Mammary epithelial cell (primary cell): Measurements from ENCODE around the gene MMP7.

Experiments used
- EZH2 ChIP-seq: IDR thresholded peaks from 2 replicates; pipeline ENCODE4 v1.6.1; 2012; ENCODE audit warnings: low read length, inconsistent platforms, borderline replicate concordance
- TF ChIP-seq, protein P1 (sequence below), 2 donors: IDR thresholded peaks in 1 of 2; conservative IDR thresholded peaks in 1 of 2; 2 replicates each; pipeline ENCODE4 v1.5.1; 2011 to 2012; ENCODE audit warnings: inconsistent platforms in 2 of 2, low read length in 2 of 2, mild to moderate bottlenecking in 2 of 2, control low read depth in 1 of 2, low read depth in 1 of 2; ENCODE audit not compliant: insufficient read depth in 1 of 2; ENCODE audit errors: extremely low read depth in 1 of 2

- TF ChIP-seq EZH2: no peak
- TF ChIP-seq, protein P1, sequence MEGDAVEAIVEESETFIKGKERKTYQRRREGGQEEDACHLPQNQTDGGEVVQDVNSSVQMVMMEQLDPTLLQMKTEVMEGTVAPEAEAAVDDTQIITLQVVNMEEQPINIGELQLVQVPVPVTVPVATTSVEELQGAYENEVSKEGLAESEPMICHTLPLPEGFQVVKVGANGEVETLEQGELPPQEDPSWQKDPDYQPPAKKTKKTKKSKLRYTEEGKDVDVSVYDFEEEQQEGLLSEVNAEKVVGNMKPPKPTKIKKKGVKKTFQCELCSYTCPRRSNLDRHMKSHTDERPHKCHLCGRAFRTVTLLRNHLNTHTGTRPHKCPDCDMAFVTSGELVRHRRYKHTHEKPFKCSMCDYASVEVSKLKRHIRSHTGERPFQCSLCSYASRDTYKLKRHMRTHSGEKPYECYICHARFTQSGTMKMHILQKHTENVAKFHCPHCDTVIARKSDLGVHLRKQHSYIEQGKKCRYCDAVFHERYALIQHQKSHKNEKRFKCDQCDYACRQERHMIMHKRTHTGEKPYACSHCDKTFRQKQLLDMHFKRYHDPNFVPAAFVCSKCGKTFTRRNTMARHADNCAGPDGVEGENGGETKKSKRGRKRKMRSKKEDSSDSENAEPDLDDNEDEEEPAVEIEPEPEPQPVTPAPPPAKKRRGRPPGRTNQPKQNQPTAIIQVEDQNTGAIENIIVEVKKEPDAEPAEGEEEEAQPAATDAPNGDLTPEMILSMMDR (conservative IDR thresholded peaks at IDR 0.05 in 1 of 2, IDR thresholded peaks at IDR 0.05 in 1 of 2; ENCODE audit: extremely low read depth in 1 of 2, insufficient read depth in 1 of 2, low read depth in 1 of 2, low read length in 2 of 2): no peak
Observed at GRCh38 chr11:102520514-102520913, 10.0 kb downstream of the MMP7 start.
